ENCODE results near the gene RNF138.

Gene RNF138

GRCh38 chr18:32138332-32138982, 46.8 kb downstream of the RNF138 start:
- no peak for TF ChIP-seq CTCF (IDR thresholded peaks at IDR 0.05)

- TF ChIP-seq CTCF (IDR thresholded peaks at IDR 0.05) = no peak
Measured at GRCh38 chr18:32139835-32140283, 48.2 kb downstream of the RNF138 start.

GRCh38 chr18:32148185-32148870, 56.7 kb downstream of the RNF138 start:
- TF ChIP-seq CTCF (IDR thresholded peaks at IDR 0.05) = no peak

- TF ChIP-seq CTCF (IDR thresholded peaks at IDR 0.05) = no peak
Measured at GRCh38 chr18:32152705-32153448, 61.2 kb downstream of the RNF138 start.

- no peak for TF ChIP-seq CTCF (IDR thresholded peaks at IDR 0.05)
Measured at GRCh38 chr18:32156855-32157254, 65.2 kb downstream of the RNF138 start.

GRCh38 chr18:32157580-32157979, 65.9 kb downstream of the RNF138 start:
- no peak for TF ChIP-seq CTCF (IDR thresholded peaks at IDR 0.05)

GRCh38 chr18:32158108-32158624, 66.5 kb downstream of the RNF138 start:
- peak; percentile 86 for TF ChIP-seq CTCF (IDR thresholded peaks at IDR 0.05)
